ENCODE data around the gene RETSAT. TPM values are rescaled to one million over a fixed set of nuclear protein-coding genes. Genes with fewer than 3 reads are reported as not detected.
"Not testable (repeated sequence)": the region's sequence is repeated elsewhere in the genome, so short reads cannot be mapped to it uniquely, and the experiment has no call there.

The RETSAT gene
- total RNA-seq, 2 experiments from 2014 or later, result 19.7 to 24.5 TPM

GRCh38 chr2:85394261-85394681 lies 39.9 kb upstream of the RETSAT start:
- Mint-ChIP-seq H3K36me3 (ENCODE audit: low read depth) (peaks cover 2% of the 10 kb centered on the region), H3K27me3 (ENCODE audit: low read depth) (no peaks in the 10 kb centered on the region), H3K27ac (no peak overlapping the region), H3K4me3 (no peak overlapping the region), H3K4me1 (ENCODE audit: low read depth) (peaks cover 5% of the 10 kb centered on the region), H3K9me3 (no peaks in the 10 kb centered on the region)
- DNase-seq, result no peak
- intact Hi-C loops (cut with micrococcal nuclease), result loop anchor here (5.0 kb wide), 1 partner anchor 313 kb away; no protein-coding TSS in a partner anchor
- CTCF ChIA-PET, result interaction anchor here (7.0 kb wide), 1 partner anchor 156 kb away, joined by 78 read pairs; no protein-coding TSS in a partner anchor

GRCh38 chr2:85393836-85394235 lies 39.5 kb upstream of the RETSAT start:
- H3K9me3 Mint-ChIP-seq, result no peaks in the 10 kb centered on the region
- no peak overlapping the region for H3K27ac Mint-ChIP-seq

GRCh38 chr2:85390941-85391669 lies 36.8 kb upstream of the RETSAT start:
- no peak overlapping the region for H3K27ac Mint-ChIP-seq
- H3K9me3 Mint-ChIP-seq, result no peaks in the 10 kb centered on the region
- peak; percentile 79 for DNase-seq
- peaks cover 5% of the 10 kb centered on the region for H3K4me1 Mint-ChIP-seq (ENCODE audit: low read depth)
- CTCF ChIA-PET, result interaction anchor here (0.7 to 7.0 kb wide), 8 partner anchors 16 to 169 kb away, joined by 3 to 78 read pairs (median 4); no protein-coding TSS in a partner anchor
- intact Hi-C loops (cut with micrococcal nuclease), result loop anchor here (1.0 to 5.0 kb wide), 3 partner anchors 29 to 316 kb away; no protein-coding TSS in a partner anchor
- no peaks in the 10 kb centered on the region for H3K27me3 Mint-ChIP-seq (ENCODE audit: low read depth)
- H3K36me3 Mint-ChIP-seq (ENCODE audit: low read depth), result peaks cover 2% of the 10 kb centered on the region
- H3K4me3 Mint-ChIP-seq, result no peak overlapping the region

More at GRCh38 chr2:85393836-85394235, 39.5 kb upstream of the RETSAT start:
- intact Hi-C loops (cut with micrococcal nuclease), result loop anchor here (5.0 kb wide), 1 partner anchor 313 kb away; no protein-coding TSS in a partner anchor
- Mint-ChIP-seq H3K36me3 (ENCODE audit: low read depth) (peaks cover 2% of the 10 kb centered on the region), H3K4me3 (no peak overlapping the region), H3K4me1 (ENCODE audit: low read depth) (peaks cover 5% of the 10 kb centered on the region), H3K27me3 (ENCODE audit: low read depth) (no peaks in the 10 kb centered on the region)
- CTCF ChIA-PET, result interaction anchor here (1.0 to 7.0 kb wide), 2 partner anchors 93 to 156 kb away, joined by 4 to 78 read pairs; no protein-coding TSS in a partner anchor
- DNase-seq, result no peak

GRCh38 chr2:85388878-85389538 lies 34.7 kb upstream of the RETSAT start:
- Mint-ChIP-seq H3K27me3 (ENCODE audit: low read depth) (no peaks in the 10 kb centered on the region), H3K4me1 (ENCODE audit: low read depth) (peaks cover 5% of the 10 kb centered on the region), H3K27ac (no peak overlapping the region), H3K4me3 (no peak overlapping the region), H3K36me3 (ENCODE audit: low read depth) (peaks cover 4% of the 10 kb centered on the region), H3K9me3 (no peaks in the 10 kb centered on the region)
- CTCF ChIA-PET, result interaction anchor here (0.5 to 7.0 kb wide), 5 partner anchors 32 to 241 kb away, joined by 3 to 78 read pairs (median 4); no protein-coding TSS in a partner anchor
- intact Hi-C loops (cut with micrococcal nuclease), result no loop called here
- DNase-seq, result no peak

GRCh38 chr2:85387754-85388153 lies 33.4 kb upstream of the RETSAT start:
- Mint-ChIP-seq H3K27ac (no peak overlapping the region), H3K4me3 (no peak overlapping the region), H3K9me3 (no peaks in the 10 kb centered on the region), H3K36me3 (ENCODE audit: low read depth) (peaks cover 4% of the 10 kb centered on the region), H3K4me1 (ENCODE audit: low read depth) (peaks cover 5% of the 10 kb centered on the region), H3K27me3 (ENCODE audit: low read depth) (no peaks in the 10 kb centered on the region)
- DNase-seq, result no peak
- CTCF ChIA-PET, result interaction anchor here (0.7 kb wide), 1 partner anchor 88 kb away, joined by 3 read pairs; no protein-coding TSS in a partner anchor
- intact Hi-C loops (cut with micrococcal nuclease), result no loop called here

GRCh38 chr2:85385746-85386145 lies 31.4 kb upstream of the RETSAT start:
- Mint-ChIP-seq H3K36me3 (ENCODE audit: low read depth) (peaks cover 8% of the 10 kb centered on the region), H3K27ac (no peak overlapping the region), H3K27me3 (ENCODE audit: low read depth) (no peaks in the 10 kb centered on the region), H3K4me3 (no peak overlapping the region), H3K9me3 (peaks cover under 1% of the 10 kb centered on the region), H3K4me1 (ENCODE audit: low read depth) (no peaks in the 10 kb centered on the region)
- DNase-seq, result no peak
- intact Hi-C loops (cut with micrococcal nuclease), result no loop called here
- CTCF ChIA-PET, result no interaction called here

GRCh38 chr2:85383850-85384249 lies 29.5 kb upstream of the RETSAT start:
- peaks cover 24% of the 10 kb centered on the region for H3K36me3 Mint-ChIP-seq (ENCODE audit: low read depth)
- peaks cover 12% of the 10 kb centered on the region for H3K9me3 Mint-ChIP-seq
- H3K4me1 Mint-ChIP-seq (ENCODE audit: low read depth), result no peaks in the 10 kb centered on the region
- no peak overlapping the region for H3K4me3 Mint-ChIP-seq
- CTCF ChIA-PET, result interaction anchor here (1.0 to 1.2 kb wide), 2 partner anchors 14 to 135 kb away, joined by 3 read pairs; no protein-coding TSS in a partner anchor
- no peaks in the 10 kb centered on the region for H3K27me3 Mint-ChIP-seq (ENCODE audit: low read depth)
- no peak for DNase-seq
- intact Hi-C loops (cut with micrococcal nuclease), result no loop called here
- no peak overlapping the region for H3K27ac Mint-ChIP-seq

GRCh38 chr2:85383151-85383550 lies 28.8 kb upstream of the RETSAT start:
- peaks cover 16% of the 10 kb centered on the region for H3K9me3 Mint-ChIP-seq
- peaks cover 30% of the 10 kb centered on the region for H3K36me3 Mint-ChIP-seq (ENCODE audit: low read depth)
- DNase-seq; H3K4me3 Mint-ChIP-seq; H3K27me3 Mint-ChIP-seq (ENCODE audit: low read depth); H3K4me1 Mint-ChIP-seq (ENCODE audit: low read depth); H3K27ac Mint-ChIP-seq; CTCF ChIA-PET; intact Hi-C loops (cut with micrococcal nuclease): not testable (repeated sequence)

GRCh38 chr2:85380048-85380447 lies 25.7 kb upstream of the RETSAT start:
- no peak for DNase-seq
- Mint-ChIP-seq H3K4me1 (ENCODE audit: low read depth) (no peaks in the 10 kb centered on the region), H3K9me3 (peaks cover 16% of the 10 kb centered on the region), H3K27me3 (ENCODE audit: low read depth) (no peaks in the 10 kb centered on the region), H3K27ac (no peak overlapping the region), H3K4me3 (no peak overlapping the region), H3K36me3 (ENCODE audit: low read depth) (peaks cover 42% of the 10 kb centered on the region)
- CTCF ChIA-PET, result interaction anchor here (0.7 kb wide), 1 partner anchor 90 kb away, joined by 3 read pairs; no protein-coding TSS in a partner anchor
- intact Hi-C loops (cut with micrococcal nuclease), result no loop called here

- Mint-ChIP-seq H3K27me3 (ENCODE audit: low read depth) (no peaks in the 10 kb centered on the region), H3K4me1 (ENCODE audit: low read depth) (no peaks in the 10 kb centered on the region), H3K4me3 (no peak overlapping the region), H3K36me3 (ENCODE audit: low read depth) (peaks cover 49% of the 10 kb centered on the region), H3K9me3 (peaks cover 16% of the 10 kb centered on the region), H3K27ac (no peak overlapping the region)
- intact Hi-C loops (cut with micrococcal nuclease), result no loop called here
- DNase-seq, result no peak
- CTCF ChIA-PET, result no interaction called here
Observed at GRCh38 chr2:85378257-85378656, 23.9 kb upstream of the RETSAT start.

GRCh38 chr2:85377083-85377482 lies 22.8 kb upstream of the RETSAT start:
- Mint-ChIP-seq H3K4me1 (ENCODE audit: low read depth) (no peaks in the 10 kb centered on the region), H3K27me3 (ENCODE audit: low read depth) (no peaks in the 10 kb centered on the region), H3K36me3 (ENCODE audit: low read depth) (peaks cover 51% of the 10 kb centered on the region), H3K27ac (no peak overlapping the region), H3K9me3 (peaks cover 16% of the 10 kb centered on the region), H3K4me3 (no peak overlapping the region)
- intact Hi-C loops (cut with micrococcal nuclease), result no loop called here
- CTCF ChIA-PET, result no interaction called here
- no peak for DNase-seq

GRCh38 chr2:85376291-85377065 lies 22.1 kb upstream of the RETSAT start:
- H3K9me3 Mint-ChIP-seq, result peaks cover 16% of the 10 kb centered on the region
- no peaks in the 10 kb centered on the region for H3K27me3 Mint-ChIP-seq (ENCODE audit: low read depth)
- no peak overlapping the region for H3K4me3 Mint-ChIP-seq
- intact Hi-C loops (cut with micrococcal nuclease), result no loop called here
- DNase-seq, result no peak
- H3K27ac Mint-ChIP-seq, result no peak overlapping the region
- no peaks in the 10 kb centered on the region for H3K4me1 Mint-ChIP-seq (ENCODE audit: low read depth)
- CTCF ChIA-PET, result no interaction called here
- H3K36me3 Mint-ChIP-seq (ENCODE audit: low read depth), result peaks cover 49% of the 10 kb centered on the region
